Activated B cell treated with CpG ODN at 0.5 μM for 24 hours (primary cell): ENCODE data around the gene ITPRID2. TPM values are rescaled to one million over a fixed set of nuclear protein-coding genes. Genes with fewer than 3 reads are reported as not detected.

ENCODE experiments used
- ATAC-seq: fragments of 200-7000 bp; cut with Tn5 transposase; one replicate; pipeline ENCODE4 v1.10.0; 2021; ENCODE audit warnings: low read depth, mild to moderate bottlenecking, moderate library complexity
- CTCF ChIA-PET: fragments of 350-600 bp; sonication (Branson Sonifier 250); formaldehyde crosslinking; loops from one replicate; lab custom pipeline; 2021; ENCODE audit warnings: antibody characterized with exemption; lab: Charles Lee
- POLR2A ChIA-PET: fragments of 350-600 bp; sonication (Branson Sonifier 250); formaldehyde crosslinking; loops from one replicate; lab custom pipeline; 2021; ENCODE audit warnings: antibody characterized with exemption; lab: Charles Lee
- DNase-seq: peaks from one replicate; pipeline ENCODE4 v3.0.0; 2022
- H3K27ac Mint-ChIP-seq: one replicate; pipeline ENCODE4 v1.8.0; 2020; ENCODE audit warnings: mixed read lengths
- H3K27me3 Mint-ChIP-seq: one replicate; pipeline ENCODE4 v1.8.0; 2021; ENCODE audit warnings: mixed read lengths
- H3K36me3 Mint-ChIP-seq: one replicate; pipeline ENCODE4 v1.8.0; 2021; ENCODE audit warnings: low read depth, mixed read lengths
- H3K4me1 Mint-ChIP-seq: one replicate; pipeline ENCODE4 v1.8.0; 2021; ENCODE audit warnings: mixed read lengths
- H3K4me3 Mint-ChIP-seq: one replicate; pipeline ENCODE4 v1.8.0; 2020; ENCODE audit warnings: mild to moderate bottlenecking, mixed read lengths
- H3K9me3 Mint-ChIP-seq: one replicate; pipeline ENCODE4 v1.8.0; 2020; ENCODE audit warnings: mixed read lengths
- CTCF ChIP-seq: fragments of 200-600 bp; IDR thresholded peaks from one replicate; pipeline ENCODE4 v1.8.0; 2022; ENCODE audit warnings: antibody characterized with exemption, mild to moderate bottlenecking
- intact Hi-C: fragments of 100-400 bp; cut with micrococcal nuclease; formaldehyde crosslinking; loops from one replicate; pipeline ENCODE4 v1.15.1; 2024
- total RNA-seq: library from RNA; stranded (reverse); gene quantifications from 2 replicates; pipeline ENCODE4 v1.2.3, GENCODE V29; 2022

Gene ITPRID2
- total RNA-seq, 1 donor from 2014 or later: 33.9 TPM

- Mint-ChIP-seq H3K27me3 (no peaks in the 10 kb centered on the region), H3K36me3 (peaks cover 28% of the 10 kb centered on the region), H3K27ac (no peak overlapping the region), H3K9me3 (no peaks in the 10 kb centered on the region), H3K4me3 (no peak overlapping the region), H3K4me1 (peaks cover 4% of the 10 kb centered on the region)
- no peak for ATAC-seq
- TF ChIP-seq CTCF: no peak
- CTCF ChIA-PET: interaction anchor here (1.2 to 1.4 kb wide), 2 partner anchors 165 to 171 kb away, joined by 5 to 6 read pairs; no protein-coding TSS in a partner anchor
- DNase-seq: no peak
- POLR2A ChIA-PET: no interaction called here
- intact Hi-C loops: loop anchor here (10.0 kb wide), 1 partner anchor 803 kb away; no protein-coding TSS in a partner anchor
Observed at GRCh38 chr2:181907635-181908034, 16.1 kb downstream of the ITPRID2 start.

- POLR2A ChIA-PET: no interaction called here
- ATAC-seq: no peak
- TF ChIP-seq CTCF: no peak
- Mint-ChIP-seq H3K4me1 (peaks cover 4% of the 10 kb centered on the region), H3K4me3 (no peak overlapping the region), H3K27ac (no peak overlapping the region), H3K9me3 (no peaks in the 10 kb centered on the region), H3K36me3 (peaks cover 35% of the 10 kb centered on the region), H3K27me3 (no peaks in the 10 kb centered on the region)
- intact Hi-C loops: no loop called here
- CTCF ChIA-PET: interaction anchor here (1.5 kb wide), 1 partner anchor 11 kb away, joined by 4 read pairs; no protein-coding TSS in a partner anchor
- no peak for DNase-seq
Observed at GRCh38 chr2:181910028-181910831, 18.7 kb downstream of the ITPRID2 start.

DNA sequence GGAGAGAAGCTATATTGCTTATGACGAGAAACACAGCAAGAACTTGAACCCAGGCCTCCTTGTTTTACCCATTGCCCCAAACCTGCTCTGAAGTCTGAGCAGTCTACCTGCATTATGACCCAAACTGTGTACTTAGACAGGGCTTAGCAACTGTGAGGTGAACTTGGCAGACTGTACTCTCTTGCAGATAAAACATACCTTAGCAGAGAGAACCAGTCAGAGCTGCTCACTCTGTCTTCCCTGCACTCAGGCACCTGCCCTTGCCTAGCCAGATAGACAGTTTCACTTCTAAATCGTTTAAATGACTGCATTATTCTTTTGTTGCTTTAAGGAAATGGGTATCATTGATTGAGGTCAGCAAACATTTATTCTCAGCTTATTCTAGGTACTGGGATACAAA lies 20.3 kb downstream of the ITPRID2 start:
- ATAC-seq (no peak), DNase-seq (no peak)
- no peaks in the 10 kb centered on the region for H3K9me3 Mint-ChIP-seq

DNA sequence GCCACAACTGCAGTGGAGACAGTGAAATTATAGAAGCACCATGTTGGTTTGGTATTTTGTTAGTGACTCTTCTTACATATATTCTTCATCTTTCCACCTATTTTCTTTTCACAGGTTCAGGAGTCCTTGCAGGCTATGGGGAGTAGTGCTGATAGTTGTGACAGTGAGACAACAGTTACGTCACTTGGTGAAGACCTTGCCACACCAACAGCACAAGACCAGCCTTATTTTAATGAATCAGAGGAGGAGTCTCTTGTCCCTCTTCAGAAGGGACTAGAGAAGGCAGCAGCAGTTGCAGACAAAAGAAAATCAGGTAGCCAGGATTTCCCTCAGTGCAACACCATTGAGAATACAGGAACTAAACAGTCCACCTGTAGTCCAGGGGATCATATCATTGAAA lies 23.6 kb downstream of the ITPRID2 start:
- Mint-ChIP-seq H3K36me3 (peaks cover 60% of the 10 kb centered on the region), H3K27me3 (no peaks in the 10 kb centered on the region), H3K4me1 (peaks cover 4% of the 10 kb centered on the region), H3K4me3 (no peak overlapping the region), H3K9me3 (no peaks in the 10 kb centered on the region), H3K27ac (no peak overlapping the region)
- TF ChIP-seq CTCF: no peak
- DNase-seq: no peak
- ATAC-seq: no peak
- intact Hi-C loops: no loop called here
- ChIA-PET POLR2A (no interaction called here), CTCF (no interaction called here)

More for the DNA sequence above, 20.3 kb downstream of the ITPRID2 start:
- peaks cover 4% of the 10 kb centered on the region for H3K4me1 Mint-ChIP-seq
- intact Hi-C loops: no loop called here
- no peak for TF ChIP-seq CTCF
- H3K4me3 Mint-ChIP-seq: no peak overlapping the region
- ChIA-PET POLR2A (no interaction called here), CTCF (no interaction called here)
- no peak overlapping the region for H3K27ac Mint-ChIP-seq
- H3K27me3 Mint-ChIP-seq: no peaks in the 10 kb centered on the region
- peaks cover 43% of the 10 kb centered on the region for H3K36me3 Mint-ChIP-seq
